CD4-positive, alpha-beta T cell treated with Interleukin-6 at 100 ng/mL for 8 hours (primary cell): Measurements from ENCODE around the gene SPAG17.

Experiments
- DNase-seq: peaks from one replicate; pipeline ENCODE4 v3.0.0-alpha.2; 2020; ENCODE audit warnings: mixed read lengths, low spot score

The SPAG17 gene

GRCh38 chr1:118185084-118185832, at the start of gene SPAG17:
TSS of gene SPAG17 (minus strand) at chr1:118185228. CDS start at chr1:118185157, 71 bp downstream.
- no peak for DNase-seq

- no peak for DNase-seq
Observed at GRCh38 chr1:118225471-118225870, 40.4 kb upstream of the SPAG17 start.

GRCh38 chr1:118223426-118223825, 38.4 kb upstream of the SPAG17 start:
- no peak for DNase-seq

GRCh38 chr1:118219438-118219837, 34.4 kb upstream of the SPAG17 start:
- no peak for DNase-seq

GRCh38 chr1:118217141-118217838, 32.3 kb upstream of the SPAG17 start:
- no peak for DNase-seq

GRCh38 chr1:118214866-118215265, 29.8 kb upstream of the SPAG17 start:
- no peak for DNase-seq

- no peak for DNase-seq
Observed at GRCh38 chr1:118210723-118211110, 25.7 kb upstream of the SPAG17 start.

- no peak for DNase-seq
Observed at GRCh38 chr1:118210051-118210722, 25.2 kb upstream of the SPAG17 start.

GRCh38 chr1:118209648-118210047, 24.6 kb upstream of the SPAG17 start:
- DNase-seq, result no peak

- DNase-seq, result no peak
Observed at GRCh38 chr1:118206966-118207365, 21.9 kb upstream of the SPAG17 start.

GRCh38 chr1:118204648-118205047, 19.6 kb upstream of the SPAG17 start:
- DNase-seq, result no peak

GRCh38 chr1:118204105-118204504, 19.1 kb upstream of the SPAG17 start:
- no peak for DNase-seq

- DNase-seq, result no peak
Observed at GRCh38 chr1:118202076-118202608, 17.1 kb upstream of the SPAG17 start.

GRCh38 chr1:118201524-118201923, 16.5 kb upstream of the SPAG17 start:
- DNase-seq, result no peak

- DNase-seq, result no peak
Observed at GRCh38 chr1:118200836-118201235, 15.8 kb upstream of the SPAG17 start.

GRCh38 chr1:118190561-118190960, 5.5 kb upstream of the SPAG17 start:
- no peak for DNase-seq

GRCh38 chr1:118189564-118189963, 4.5 kb upstream of the SPAG17 start:
- no peak for DNase-seq

GRCh38 chr1:118188411-118188810, 3.4 kb upstream of the SPAG17 start:
- DNase-seq, result no peak

GRCh38 chr1:118186026-118186425, 998 bp upstream of the SPAG17 start:
- DNase-seq, result no peak

- DNase-seq, result no peak
Observed at GRCh38 chr1:118184739-118185083, 317 bp downstream of the SPAG17 start.

- DNase-seq, result no peak
Observed at GRCh38 chr1:118183586-118183985, 1.4 kb downstream of the SPAG17 start.

GRCh38 chr1:118177998-118178397, 7.0 kb downstream of the SPAG17 start:
- no peak for DNase-seq

- no peak for DNase-seq
Observed at GRCh38 chr1:118169016-118169415, 16.0 kb downstream of the SPAG17 start.
